ENCODE measurements around the gene GP9.

- no peak for TF ChIP-seq CTCF (IDR thresholded peaks at IDR 0.05)
- TF ChIP-seq POLR2AphosphoS5 (IDR thresholded peaks at IDR 0.05), result no peak
- no peak for TF ChIP-seq POLR2A (IDR thresholded peaks at IDR 0.05)
- TF ChIP-seq EP300 (IDR thresholded peaks at IDR 0.05), result no peak
These were observed 5.9 kb upstream of the GP9 start for GRCh38 chr3:129054605-129055104.

Data from sigmoid colon (tissue), 4 donors.